GM19455 (cell line): ENCODE measurements around the gene KIF1A.
"Not testable (repeated sequence)": the region's sequence is repeated elsewhere in the genome, so short reads cannot be mapped to it uniquely, and the experiment has no call there.

Experiments
- ATAC-seq: cut with Tn5 transposase; IDR thresholded peaks from one replicate; pipeline ENCODE4 v1.9.1; 2021; ENCODE audit not compliant: unreplicated experiment

The KIF1A gene

GRCh38 chr2:240691075-240691427, 129.0 kb downstream of the KIF1A start:
- not testable (repeated sequence) for ATAC-seq

- not testable (repeated sequence) for ATAC-seq
Observed at GRCh38 chr2:240690421-240691074, 129.5 kb downstream of the KIF1A start.

GRCh38 chr2:240689975-240690374, 130.0 kb downstream of the KIF1A start:
- ATAC-seq = no peak

- ATAC-seq = no peak
Observed at GRCh38 chr2:240688553-240688919, 131.5 kb downstream of the KIF1A start.

GRCh38 chr2:240687741-240688552, 132.1 kb downstream of the KIF1A start:
- no peak for ATAC-seq

DNA sequence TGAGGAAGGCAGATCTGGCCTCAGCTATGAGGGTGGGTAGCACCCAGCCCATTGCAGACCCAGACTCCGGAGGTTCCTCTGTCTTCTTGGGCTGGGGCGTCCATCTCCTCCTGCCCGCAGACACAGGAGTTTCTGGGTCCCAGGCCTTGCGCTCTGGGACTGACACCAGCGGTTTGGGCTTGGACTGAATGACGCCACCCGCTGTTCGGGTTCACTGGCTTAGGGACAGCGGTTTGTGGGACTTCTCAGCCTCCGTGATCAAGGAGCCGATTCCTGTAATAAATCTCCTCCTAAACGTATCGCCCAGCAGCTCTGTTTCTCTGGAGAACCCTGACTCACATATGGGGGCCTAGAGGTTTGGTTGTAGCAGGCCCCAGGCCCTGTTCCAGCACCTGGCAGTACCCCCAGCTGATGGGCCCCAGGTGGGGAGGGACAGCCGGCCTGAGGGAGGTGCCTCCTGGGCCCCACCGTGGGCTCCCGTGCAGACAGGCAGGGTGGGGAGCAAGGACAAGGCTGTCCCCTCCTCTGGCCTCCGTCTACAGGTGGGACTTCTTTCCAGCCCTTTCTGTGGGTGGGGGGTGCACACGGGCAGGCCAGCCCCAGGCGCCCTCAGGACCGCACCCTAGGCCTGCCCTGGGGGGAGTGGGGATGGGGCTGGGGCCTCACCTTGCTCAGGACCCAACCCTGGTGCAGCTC, 132.8 kb downstream of the KIF1A start:
- ATAC-seq = no peak

DNA sequence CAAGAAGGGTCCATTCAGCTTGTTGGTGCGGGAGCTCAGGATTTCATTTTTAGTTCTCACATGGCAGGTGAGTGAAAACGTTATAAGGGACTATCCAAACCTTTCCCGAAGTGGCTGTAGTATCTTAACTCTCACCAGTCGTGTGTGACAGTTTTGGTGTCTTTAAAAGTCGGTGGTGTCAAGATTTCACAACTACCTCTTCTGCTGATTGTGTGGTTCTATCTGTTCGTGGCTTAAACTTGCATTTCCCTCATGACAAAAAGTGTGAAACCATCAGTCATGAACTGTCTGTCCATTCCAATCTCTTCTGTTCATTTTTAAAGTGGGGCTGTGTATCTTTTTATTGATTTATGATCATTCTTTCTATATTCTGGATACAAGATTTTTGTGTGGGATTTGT, 133.6 kb downstream of the KIF1A start:
- ATAC-seq = no peak

GRCh38 chr2:240685771-240686371, 134.1 kb downstream of the KIF1A start:
- no peak for ATAC-seq

DNA sequence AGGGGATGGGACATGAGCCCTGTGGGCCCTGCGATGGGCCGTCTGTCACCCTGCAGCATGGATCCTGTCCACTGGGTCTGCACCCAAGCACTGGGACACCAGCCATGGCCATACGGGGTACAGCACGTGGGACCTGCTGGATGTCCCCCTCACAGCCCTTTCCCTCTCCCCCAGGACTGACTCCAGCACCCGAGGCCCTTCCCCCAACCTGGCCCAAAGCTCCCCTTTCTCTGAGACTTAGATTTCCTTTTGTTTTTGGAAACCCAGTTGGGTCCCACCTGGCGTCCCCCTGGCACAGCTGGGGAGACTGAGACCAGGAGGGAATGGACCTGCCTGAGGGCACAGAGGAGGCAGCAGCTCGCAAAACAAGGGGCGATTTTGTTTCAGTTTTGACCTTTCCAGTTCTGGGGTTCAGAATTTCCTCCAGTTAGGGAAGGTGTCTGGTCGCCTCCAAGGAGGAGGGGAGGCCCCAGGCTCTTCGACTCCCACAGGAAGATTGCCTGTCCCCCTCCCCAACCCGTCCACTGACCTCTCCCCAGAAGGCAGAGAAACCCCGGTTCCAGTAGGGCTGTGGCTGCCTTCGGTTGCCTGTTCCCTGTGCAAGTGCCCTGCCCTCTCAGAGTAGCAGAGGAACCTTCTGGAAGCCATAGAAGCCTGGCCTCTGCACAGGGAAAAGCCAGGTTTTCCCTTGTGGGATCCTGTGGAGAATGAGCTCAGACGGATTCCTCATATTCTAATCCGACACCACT, 135.9 kb downstream of the KIF1A start:
- ATAC-seq = not testable (repeated sequence)

- not testable (repeated sequence) for ATAC-seq
Observed at GRCh38 chr2:240683329-240683979, 136.6 kb downstream of the KIF1A start.

- not testable (repeated sequence) for ATAC-seq
Observed at GRCh38 chr2:240682431-240683224, 137.4 kb downstream of the KIF1A start, which contains the start of gene AQP12B. AQP12B (minus strand) TSS chr2:240682885; CDS start chr2:240682837, 48 bp downstream.

- ATAC-seq = not testable (repeated sequence)
Observed at GRCh38 chr2:240680185-240680584, 139.8 kb downstream of the KIF1A start.

GRCh38 chr2:240678909-240679308, 141.1 kb downstream of the KIF1A start:
- ATAC-seq = not testable (repeated sequence)

DNA sequence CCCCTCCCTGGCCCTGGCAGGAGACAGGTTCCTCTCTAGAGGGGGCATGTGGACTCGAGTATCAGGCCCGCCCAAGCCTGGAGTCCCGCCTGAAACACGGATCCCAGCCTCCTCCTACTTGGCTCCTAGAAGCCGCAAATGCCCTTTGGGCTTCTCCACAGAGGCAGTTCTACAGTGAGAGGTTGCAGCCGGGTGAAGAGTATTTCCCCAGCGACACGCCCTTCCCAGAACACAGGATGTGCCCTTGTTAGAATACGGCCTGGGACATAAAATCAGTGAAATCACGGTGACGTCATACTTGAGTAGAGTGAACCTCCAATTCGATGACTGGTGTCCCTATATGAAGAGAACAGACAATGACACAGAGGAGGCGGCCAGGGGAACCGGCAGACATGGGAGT, 142.0 kb downstream of the KIF1A start:
- not testable (repeated sequence) for ATAC-seq

- not testable (repeated sequence) for ATAC-seq
Observed at GRCh38 chr2:240675345-240675744, 144.7 kb downstream of the KIF1A start.

- not testable (repeated sequence) for ATAC-seq
Observed at GRCh38 chr2:240674461-240675184, 145.4 kb downstream of the KIF1A start.

DNA sequence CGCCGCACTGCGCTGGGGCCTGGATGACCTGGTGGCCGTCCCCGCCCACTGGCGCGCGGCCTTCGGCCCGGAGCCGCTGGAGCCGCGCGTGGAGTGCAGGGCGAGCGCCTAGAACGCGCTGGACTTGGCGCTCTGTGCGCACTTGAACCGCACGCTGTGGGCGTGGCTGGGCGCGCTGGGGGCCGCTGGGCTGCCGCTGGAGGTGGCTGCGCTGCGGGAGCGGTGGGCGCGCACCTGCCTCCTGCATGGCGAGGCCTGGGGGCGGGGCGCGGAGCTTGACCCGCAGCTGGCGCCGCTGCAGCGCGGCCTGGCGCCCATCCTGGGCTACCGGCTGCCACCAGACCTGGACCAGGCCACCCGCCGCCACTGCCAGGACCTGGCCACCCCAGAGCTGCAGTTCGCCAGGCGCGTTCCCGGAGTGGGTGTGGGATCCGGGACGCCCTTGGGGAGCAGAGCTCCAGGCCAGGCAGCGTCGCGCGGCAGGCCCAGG, 147.3 kb downstream of the KIF1A start:
- ATAC-seq = no peak

- ATAC-seq = no peak
Observed at GRCh38 chr2:240672076-240672700, 147.8 kb downstream of the KIF1A start.
